Brain microvascular endothelial cell (primary cell): ENCODE measurements around the gene TEX55.
"Not testable (repeated sequence)": the region's sequence is repeated elsewhere in the genome, so short reads cannot be mapped to it uniquely, and the experiment has no call there.

Source experiments
- DNase-seq: peaks from one replicate; pipeline ENCODE4 v3.0.0-alpha.2; 2020
- H3K27ac ChIP-seq: fragments of 250-450 bp; sonication (Bioruptor Pico); 2 replicates; pipeline ENCODE4 v1.5.1; 2020; ENCODE audit warnings: mild to moderate bottlenecking, moderate library complexity
- H3K27me3 ChIP-seq: fragments of 250-450 bp; sonication (Bioruptor Pico); replicated peaks from 2 replicates; pipeline ENCODE4 v1.5.1; 2020; ENCODE audit warnings: mild to moderate bottlenecking
- H3K36me3 ChIP-seq: fragments of 250-450 bp; sonication (Bioruptor Pico); replicated peaks from 2 replicates; pipeline ENCODE4 v1.5.1; 2020; ENCODE audit warnings: mild to moderate bottlenecking
- H3K4me3 ChIP-seq: 2 replicates; pipeline ENCODE4 v1.5.1; 2011; ENCODE audit warnings: low read depth, mild to moderate bottlenecking, control low read depth, low read length, moderate library complexity
- in situ Hi-C: cut with HindIII; loops from 2 replicates; pipeline ENCODE4 v1.10.0; 2017; ENCODE audit warnings: low sequenced_read_pairs, low pct_ligation_motif_present
- TF ChIP-seq, protein P1 (sequence below): IDR thresholded peaks from 2 replicates; pipeline ENCODE4 v1.5.1; 2011; ENCODE audit warnings: low read depth, mild to moderate bottlenecking, moderate library complexity, low read length, control low read depth, inconsistent platforms; ENCODE audit errors: missing control alignments

The TEX55 gene

DNA sequence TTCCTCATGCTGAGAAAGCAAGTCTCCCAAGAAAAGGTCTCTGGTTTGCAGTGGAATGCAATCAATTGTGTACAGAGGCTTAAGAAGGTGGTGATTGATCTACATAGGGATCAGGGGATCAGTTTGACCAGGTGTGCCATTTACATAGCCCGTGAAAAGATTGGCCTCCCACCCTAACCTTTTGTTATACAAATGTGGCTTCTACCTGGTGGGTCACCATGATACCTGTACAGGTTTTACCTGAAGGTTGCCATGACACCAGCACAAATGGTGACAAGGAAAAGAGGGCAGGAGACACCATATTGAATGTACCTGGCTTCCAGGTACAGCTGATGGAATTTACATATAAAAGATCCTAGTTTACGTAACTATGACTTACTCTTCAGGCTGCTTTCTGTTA is 25.5 kb upstream of the TEX55 start:
- TF ChIP-seq, protein P1, sequence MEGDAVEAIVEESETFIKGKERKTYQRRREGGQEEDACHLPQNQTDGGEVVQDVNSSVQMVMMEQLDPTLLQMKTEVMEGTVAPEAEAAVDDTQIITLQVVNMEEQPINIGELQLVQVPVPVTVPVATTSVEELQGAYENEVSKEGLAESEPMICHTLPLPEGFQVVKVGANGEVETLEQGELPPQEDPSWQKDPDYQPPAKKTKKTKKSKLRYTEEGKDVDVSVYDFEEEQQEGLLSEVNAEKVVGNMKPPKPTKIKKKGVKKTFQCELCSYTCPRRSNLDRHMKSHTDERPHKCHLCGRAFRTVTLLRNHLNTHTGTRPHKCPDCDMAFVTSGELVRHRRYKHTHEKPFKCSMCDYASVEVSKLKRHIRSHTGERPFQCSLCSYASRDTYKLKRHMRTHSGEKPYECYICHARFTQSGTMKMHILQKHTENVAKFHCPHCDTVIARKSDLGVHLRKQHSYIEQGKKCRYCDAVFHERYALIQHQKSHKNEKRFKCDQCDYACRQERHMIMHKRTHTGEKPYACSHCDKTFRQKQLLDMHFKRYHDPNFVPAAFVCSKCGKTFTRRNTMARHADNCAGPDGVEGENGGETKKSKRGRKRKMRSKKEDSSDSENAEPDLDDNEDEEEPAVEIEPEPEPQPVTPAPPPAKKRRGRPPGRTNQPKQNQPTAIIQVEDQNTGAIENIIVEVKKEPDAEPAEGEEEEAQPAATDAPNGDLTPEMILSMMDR = no peak
- no peak overlapping the region for H3K4me3 ChIP-seq
- H3K27me3 ChIP-seq = no peaks in the 10 kb centered on the region
- no peaks in the 10 kb centered on the region for H3K36me3 ChIP-seq
- no peak for DNase-seq
- in situ Hi-C loops = no loop called here
- H3K27ac ChIP-seq = no peak overlapping the region

DNA sequence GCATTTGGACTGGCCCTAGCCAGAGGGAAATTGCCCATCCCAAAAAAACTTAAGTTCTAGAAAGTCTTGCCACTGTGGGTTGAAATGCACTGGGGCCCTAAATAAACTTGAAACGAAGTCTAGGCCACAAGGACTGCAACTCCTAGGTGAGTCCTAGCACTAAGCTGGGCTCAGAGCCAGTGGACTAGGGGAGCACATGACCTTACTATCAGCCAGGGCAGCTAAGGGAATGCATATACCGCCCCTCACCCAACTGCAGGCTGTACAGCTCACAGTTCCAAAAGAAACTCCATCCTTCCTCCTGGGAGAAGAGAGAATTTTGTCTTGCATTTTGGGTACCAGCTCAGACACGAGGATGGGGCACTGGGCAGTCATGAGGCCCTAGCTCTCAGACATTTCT is 23.6 kb upstream of the TEX55 start:
- no peak overlapping the region for H3K27ac ChIP-seq
- DNase-seq = no peak
- H3K36me3 ChIP-seq = no peaks in the 10 kb centered on the region
- TF ChIP-seq, protein P1 = no peak
- H3K27me3 ChIP-seq = no peaks in the 10 kb centered on the region
- H3K4me3 ChIP-seq = no peak overlapping the region
- in situ Hi-C loops = no loop called here

- DNase-seq = no peak
- TF ChIP-seq, protein P1 = no peak
- Histone ChIP-seq H3K4me3 (no peak overlapping the region), H3K36me3 (no peaks in the 10 kb centered on the region), H3K27me3 (no peaks in the 10 kb centered on the region), H3K27ac (no peak overlapping the region)
- in situ Hi-C loops = no loop called here
Measured at GRCh38 chr3:119125342-119125741, 20.6 kb upstream of the TEX55 start.

DNA sequence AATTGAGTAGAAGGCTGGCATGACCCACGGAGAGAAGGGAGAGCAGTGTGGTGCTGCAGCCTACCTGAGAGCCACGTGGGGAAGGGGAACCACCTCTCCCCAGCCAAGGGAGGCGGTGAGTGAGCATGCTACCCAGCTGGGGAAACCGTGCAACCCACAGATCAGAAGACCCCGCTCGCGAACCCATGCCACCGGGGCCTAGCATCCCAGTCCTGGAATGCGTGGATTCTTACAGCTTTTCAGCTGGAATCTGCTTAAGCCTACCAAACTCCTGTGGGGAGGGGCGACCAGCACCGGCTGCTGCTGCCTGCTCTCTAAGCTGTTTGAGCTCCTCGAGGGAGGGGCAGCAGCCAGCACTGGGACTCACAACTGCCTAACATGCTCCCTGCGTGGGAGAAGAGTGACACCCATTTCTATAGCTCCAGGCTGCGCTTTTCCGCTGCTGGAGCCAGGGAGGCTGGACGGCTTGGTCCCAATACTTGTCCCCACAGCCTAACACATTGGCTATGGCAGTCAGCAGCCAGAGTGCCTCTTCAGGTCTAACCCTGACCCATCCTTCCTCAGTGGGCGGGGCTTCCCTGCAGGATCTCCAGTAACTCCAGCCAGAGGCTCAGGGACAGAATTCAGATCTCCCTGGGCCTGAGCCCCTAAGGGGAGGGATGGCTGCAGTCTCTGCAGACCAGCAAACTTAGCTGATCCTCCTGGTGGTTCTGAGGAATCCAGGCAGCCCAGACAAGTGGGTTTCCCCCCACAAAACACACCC is 20.0 kb upstream of the TEX55 start:
- TF ChIP-seq, protein P1 = no peak
- DNase-seq = no peak
- Histone ChIP-seq H3K27me3 (no peaks in the 10 kb centered on the region), H3K4me3 (no peak overlapping the region), H3K36me3 (no peaks in the 10 kb centered on the region), H3K27ac (no peak overlapping the region)
- in situ Hi-C loops = no loop called here

DNA sequence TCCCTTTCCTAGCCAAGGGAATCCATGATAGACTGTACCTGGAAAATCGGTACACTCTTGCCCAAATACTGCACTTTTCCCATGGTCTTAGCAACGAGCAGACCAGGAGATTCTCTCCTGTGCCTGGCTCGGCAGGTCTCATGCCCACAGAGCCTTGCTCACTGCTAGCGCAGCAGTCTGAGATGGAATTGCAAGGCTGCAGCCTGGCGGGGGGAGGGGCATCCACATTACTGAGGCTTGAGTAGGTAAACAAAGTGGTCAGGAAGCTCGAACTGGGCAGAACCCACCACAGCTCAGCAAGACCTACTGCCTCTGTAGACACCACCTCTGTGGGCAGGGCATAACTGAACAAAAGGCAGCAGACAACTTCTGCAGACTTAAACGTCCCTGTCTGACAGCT is 15.7 kb upstream of the TEX55 start:
- H3K27ac ChIP-seq, H3K36me3 ChIP-seq, H3K4me3 ChIP-seq, in situ Hi-C loops, H3K27me3 ChIP-seq, DNase-seq: not testable (repeated sequence)

DNA sequence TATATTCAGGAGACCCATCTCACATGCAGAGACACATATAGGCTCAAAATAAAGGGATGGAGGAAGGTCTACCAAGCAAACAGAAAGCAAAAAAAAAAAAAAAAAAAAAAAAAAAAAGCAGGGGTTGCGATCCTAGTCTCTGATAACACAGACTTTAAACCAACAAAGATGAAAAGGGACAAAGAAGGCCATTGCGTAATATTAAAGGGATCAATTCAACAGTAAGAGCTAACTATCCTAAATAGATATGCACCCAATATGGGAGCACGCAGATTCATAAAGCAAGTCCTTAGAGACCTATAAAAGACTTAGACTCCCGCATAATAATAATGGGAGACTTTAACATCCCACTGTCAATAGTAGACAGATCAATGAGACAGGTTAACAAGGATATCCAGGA is 13.7 kb upstream of the TEX55 start:
- H3K27ac ChIP-seq, DNase-seq, H3K36me3 ChIP-seq, H3K4me3 ChIP-seq, in situ Hi-C loops, H3K27me3 ChIP-seq: not testable (repeated sequence)

DNA sequence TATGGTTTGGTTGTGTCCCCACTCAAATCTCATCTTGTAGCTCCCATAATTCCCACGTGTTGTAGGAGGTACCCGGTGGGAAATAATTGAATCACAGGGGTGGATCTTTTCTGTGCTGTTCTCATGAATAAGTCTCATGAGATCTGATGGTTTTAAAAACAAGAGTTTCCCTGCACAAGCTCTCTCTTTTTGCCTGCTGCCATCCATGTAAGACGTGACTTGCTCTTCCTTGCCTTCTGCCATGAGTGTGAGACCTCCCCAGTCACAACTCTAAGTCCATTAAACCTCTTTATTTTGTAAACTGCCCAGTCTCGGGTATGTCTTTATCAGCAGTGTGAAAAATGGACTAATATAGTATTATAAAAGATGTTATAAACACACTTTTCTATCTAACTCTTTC is 6.6 kb upstream of the TEX55 start:
- H3K4me3 ChIP-seq, H3K27ac ChIP-seq, DNase-seq, H3K36me3 ChIP-seq, H3K27me3 ChIP-seq, in situ Hi-C loops: not testable (repeated sequence)
